Stomach (tissue), 4 donors: ENCODE data around the gene NRAP.

ENCODE experiments used
- POLR2A ChIP-seq, 4 donors: fragments of 450-650 bp; IDR thresholded peaks; one replicate each; pipeline ENCODE4 v1.6.1; 2016; ENCODE audit warnings: antibody characterized with exemption in 4 of 4, control low read depth in 2 of 4, mild to moderate bottlenecking in 1 of 4, moderate library complexity in 1 of 4
- POLR2AphosphoS5 ChIP-seq, 3 donors: sonication (generic); formaldehyde crosslinking; IDR thresholded peaks; one replicate each; pipeline ENCODE4 v1.6.1; 2016; ENCODE audit warnings: antibody characterized with exemption in 3 of 3
- TF ChIP-seq, protein P1 (sequence below), 7 experiments: fragments of 450-650 bp in 4 of 7; fragments of 200-600 bp in 3 of 7; sonication (generic) in 3 of 7; IDR thresholded peaks; one replicate each; pipeline ENCODE4 v1.5.1; 2016 to 2019; ENCODE audit warnings: antibody characterized with exemption in 7 of 7, control low read depth in 2 of 7, mild to moderate bottlenecking in 1 of 7

DNA sequence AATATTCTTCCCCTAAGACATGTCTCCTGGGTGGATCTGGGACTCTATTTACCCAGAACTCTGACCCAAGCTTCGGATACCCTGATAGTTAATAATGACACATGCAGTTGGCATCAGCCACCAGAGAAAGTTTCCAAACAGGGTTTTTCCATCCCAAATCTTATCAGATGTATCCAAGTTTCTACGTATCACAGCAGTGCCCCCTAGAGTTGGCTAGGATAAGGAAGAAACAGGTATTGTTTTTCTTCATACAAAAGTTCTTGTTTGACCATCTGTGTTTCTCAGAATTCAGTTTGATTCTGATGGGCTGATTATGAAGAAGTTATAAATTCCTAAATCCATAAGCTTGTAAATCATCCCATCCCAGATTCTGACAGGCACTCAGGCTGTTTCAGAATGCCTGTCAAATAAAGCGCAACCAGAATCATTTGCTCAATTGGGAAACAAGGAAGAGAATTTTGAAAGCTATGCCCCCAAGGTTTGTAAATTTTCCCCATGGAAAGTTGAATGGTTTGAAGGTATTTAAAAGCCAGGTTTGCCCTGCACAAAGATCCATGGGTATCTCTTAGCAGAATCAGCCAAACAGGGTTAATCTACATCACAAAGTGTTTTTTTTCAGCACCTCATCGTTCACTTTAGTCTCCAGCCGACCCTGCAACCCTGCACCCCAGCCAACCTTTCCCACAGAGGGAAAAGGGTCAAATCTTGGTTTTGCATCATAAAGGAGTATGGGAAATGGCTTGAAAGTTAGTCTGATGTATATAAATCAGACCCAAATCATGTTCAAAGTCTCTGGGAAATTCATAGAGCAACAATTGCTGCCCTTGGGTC lies 47.4 kb downstream of the NRAP start:
- TF ChIP-seq POLR2A (IDR thresholded peaks at IDR 0.05), result no peak
- TF ChIP-seq, protein P1, sequence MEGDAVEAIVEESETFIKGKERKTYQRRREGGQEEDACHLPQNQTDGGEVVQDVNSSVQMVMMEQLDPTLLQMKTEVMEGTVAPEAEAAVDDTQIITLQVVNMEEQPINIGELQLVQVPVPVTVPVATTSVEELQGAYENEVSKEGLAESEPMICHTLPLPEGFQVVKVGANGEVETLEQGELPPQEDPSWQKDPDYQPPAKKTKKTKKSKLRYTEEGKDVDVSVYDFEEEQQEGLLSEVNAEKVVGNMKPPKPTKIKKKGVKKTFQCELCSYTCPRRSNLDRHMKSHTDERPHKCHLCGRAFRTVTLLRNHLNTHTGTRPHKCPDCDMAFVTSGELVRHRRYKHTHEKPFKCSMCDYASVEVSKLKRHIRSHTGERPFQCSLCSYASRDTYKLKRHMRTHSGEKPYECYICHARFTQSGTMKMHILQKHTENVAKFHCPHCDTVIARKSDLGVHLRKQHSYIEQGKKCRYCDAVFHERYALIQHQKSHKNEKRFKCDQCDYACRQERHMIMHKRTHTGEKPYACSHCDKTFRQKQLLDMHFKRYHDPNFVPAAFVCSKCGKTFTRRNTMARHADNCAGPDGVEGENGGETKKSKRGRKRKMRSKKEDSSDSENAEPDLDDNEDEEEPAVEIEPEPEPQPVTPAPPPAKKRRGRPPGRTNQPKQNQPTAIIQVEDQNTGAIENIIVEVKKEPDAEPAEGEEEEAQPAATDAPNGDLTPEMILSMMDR (IDR thresholded peaks at IDR 0.05), result no peak
- TF ChIP-seq POLR2AphosphoS5 (IDR thresholded peaks at IDR 0.05), result no peak
